ENCODE results near the gene MB.
A peak's percentile ranks its signal among the peaks of the same experiment; 100 is the strongest.

MB gene

DNA sequence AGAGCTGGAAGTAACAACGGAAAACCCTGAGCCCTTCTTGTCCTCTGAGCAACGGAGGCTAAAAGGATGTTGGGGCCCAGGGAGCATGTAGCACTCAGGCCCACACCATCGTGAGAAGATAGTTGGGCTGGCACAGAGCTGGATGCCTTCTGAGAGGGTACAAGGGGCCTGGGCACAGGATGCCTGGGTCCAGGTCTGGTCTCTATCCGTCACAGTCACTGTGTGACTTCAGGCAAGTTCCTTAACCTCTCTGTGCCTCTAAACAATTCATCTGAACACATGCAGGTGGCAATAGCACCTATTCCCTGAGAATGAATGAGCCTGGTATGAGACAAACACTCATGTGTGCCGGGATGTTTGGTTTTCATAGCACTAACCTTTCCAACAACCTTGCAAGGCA is 29.2 kb downstream of the MB start:
- no peaks in the 10 kb centered on the region; the same call in none of the 2 replicates for H3K27me3 ChIP-seq (replicated peaks; ENCODE audit: control insufficient read depth, insufficient read depth, low read length)
- TF ChIP-seq, protein P1, sequence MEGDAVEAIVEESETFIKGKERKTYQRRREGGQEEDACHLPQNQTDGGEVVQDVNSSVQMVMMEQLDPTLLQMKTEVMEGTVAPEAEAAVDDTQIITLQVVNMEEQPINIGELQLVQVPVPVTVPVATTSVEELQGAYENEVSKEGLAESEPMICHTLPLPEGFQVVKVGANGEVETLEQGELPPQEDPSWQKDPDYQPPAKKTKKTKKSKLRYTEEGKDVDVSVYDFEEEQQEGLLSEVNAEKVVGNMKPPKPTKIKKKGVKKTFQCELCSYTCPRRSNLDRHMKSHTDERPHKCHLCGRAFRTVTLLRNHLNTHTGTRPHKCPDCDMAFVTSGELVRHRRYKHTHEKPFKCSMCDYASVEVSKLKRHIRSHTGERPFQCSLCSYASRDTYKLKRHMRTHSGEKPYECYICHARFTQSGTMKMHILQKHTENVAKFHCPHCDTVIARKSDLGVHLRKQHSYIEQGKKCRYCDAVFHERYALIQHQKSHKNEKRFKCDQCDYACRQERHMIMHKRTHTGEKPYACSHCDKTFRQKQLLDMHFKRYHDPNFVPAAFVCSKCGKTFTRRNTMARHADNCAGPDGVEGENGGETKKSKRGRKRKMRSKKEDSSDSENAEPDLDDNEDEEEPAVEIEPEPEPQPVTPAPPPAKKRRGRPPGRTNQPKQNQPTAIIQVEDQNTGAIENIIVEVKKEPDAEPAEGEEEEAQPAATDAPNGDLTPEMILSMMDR (IDR thresholded peaks at IDR 0.05; ENCODE audit: insufficient read depth, low read length, poor library complexity, severe bottlenecking), result no peak
- no peak overlapping the region for H3K4me3 ChIP-seq (replicated peaks; ENCODE audit: low read depth, low read length)
- no peaks in the 10 kb centered on the region for H3K36me3 ChIP-seq (ENCODE audit: control insufficient read depth, insufficient read depth, low read length)
- no peak for DNase-seq (ENCODE audit: extremely low read depth, insufficient read length)

DNA sequence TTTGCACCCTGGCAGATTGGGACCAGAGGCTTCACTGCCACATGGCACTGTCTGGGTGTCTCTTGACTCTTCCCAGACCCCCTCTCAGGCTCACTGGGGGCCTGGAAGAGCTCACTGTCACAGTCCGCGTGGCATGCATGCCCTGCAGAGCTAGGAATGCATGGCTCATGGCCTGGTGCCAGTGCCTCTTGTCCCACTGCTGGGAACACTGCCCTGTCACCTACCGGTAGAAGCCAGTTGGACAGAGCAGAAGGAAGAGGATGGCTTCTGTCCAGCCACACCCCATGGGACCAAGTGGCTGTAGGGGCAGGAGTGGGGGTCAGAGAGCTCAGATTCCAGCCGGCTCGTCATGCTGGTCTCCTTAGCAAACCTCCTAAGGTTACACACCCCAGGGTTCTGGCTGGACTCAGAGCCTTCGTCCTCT is 29.7 kb downstream of the MB start:
- no peak overlapping the region for H3K4me3 ChIP-seq (replicated peaks; ENCODE audit: low read depth, low read length)
- H3K27me3 ChIP-seq (replicated peaks; ENCODE audit: control insufficient read depth, insufficient read depth, low read length), result no peaks in the 10 kb centered on the region; the same call in none of the 2 replicates
- H3K36me3 ChIP-seq (ENCODE audit: control insufficient read depth, insufficient read depth, low read length), result no peaks in the 10 kb centered on the region
- TF ChIP-seq, protein P1 (IDR thresholded peaks at IDR 0.05; ENCODE audit: insufficient read depth, low read length, poor library complexity, severe bottlenecking), result no peak
- no peak for DNase-seq (ENCODE audit: extremely low read depth, insufficient read length)

DNA sequence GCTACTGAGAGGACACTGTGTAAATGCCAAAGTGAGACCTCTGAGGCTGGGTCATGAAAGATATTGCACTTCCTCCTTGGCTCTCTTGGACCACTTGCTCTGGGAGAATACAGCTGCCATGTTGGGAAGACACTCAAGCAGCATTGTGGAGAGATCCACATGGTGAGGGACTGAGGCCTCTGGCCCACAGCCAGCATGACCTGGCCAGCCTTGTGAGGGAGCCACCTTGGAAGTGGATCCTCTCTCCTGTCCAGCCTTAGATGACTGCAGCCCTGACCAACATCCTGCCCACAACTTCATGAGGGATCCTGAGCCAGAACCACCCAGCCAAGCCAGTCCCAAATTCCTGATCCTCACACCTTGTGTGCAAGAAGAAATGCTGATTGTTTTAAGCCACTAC is 30.4 kb downstream of the MB start:
- Histone ChIP-seq H3K4me3 (replicated peaks; ENCODE audit: low read depth, low read length) (no peak overlapping the region), H3K36me3 (ENCODE audit: control insufficient read depth, insufficient read depth, low read length) (no peaks in the 10 kb centered on the region), H3K27me3 (replicated peaks; ENCODE audit: control insufficient read depth, insufficient read depth, low read length) (no peaks in the 10 kb centered on the region; the same call in none of the 2 replicates)
- DNase-seq (ENCODE audit: extremely low read depth, insufficient read length), result no peak
- TF ChIP-seq, protein P1 (IDR thresholded peaks at IDR 0.05; ENCODE audit: insufficient read depth, low read length, poor library complexity, severe bottlenecking), result no peak

DNA sequence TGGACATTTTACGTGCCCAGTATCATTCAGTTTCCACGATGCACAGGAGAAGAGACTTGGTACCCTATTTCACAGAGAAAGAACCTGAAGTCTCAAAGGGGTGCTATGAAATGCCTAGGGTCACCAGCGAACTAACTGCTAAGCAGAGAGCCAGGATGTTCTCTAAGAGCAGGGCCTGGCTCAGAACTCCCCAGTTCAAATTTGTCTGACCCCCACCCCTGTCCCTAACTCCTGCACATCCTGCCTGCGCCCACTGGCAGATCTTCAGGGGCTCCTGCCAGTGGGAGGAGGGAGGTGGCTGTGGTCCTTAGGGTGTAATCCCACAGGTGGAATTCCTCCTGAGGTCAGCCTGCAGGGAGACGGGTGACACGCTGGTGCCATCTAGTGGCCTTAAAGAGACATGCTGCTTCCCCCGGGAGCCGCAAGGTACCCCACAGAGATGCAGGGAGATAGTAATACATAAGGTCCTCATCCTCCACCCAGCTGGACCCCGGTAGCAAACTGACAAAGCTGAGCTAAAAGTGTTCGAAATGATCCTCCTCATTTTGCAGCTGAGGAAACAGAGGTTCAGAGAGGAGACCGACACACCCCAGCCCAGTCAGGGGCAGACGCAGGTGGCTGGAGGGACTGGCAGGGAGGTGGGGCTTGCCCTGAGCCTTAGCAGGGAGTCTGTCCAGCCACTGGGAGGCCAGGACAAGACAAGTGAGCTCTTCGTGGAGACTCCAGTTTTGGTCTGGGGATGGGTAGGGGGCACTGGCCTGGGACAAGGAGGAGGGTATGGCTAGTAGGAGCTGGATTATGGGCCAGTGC is 34.1 kb downstream of the MB start:
- peak; percentile 32 for DNase-seq (ENCODE audit: extremely low read depth, insufficient read length)
- TF ChIP-seq, protein P1 (IDR thresholded peaks at IDR 0.05; ENCODE audit: insufficient read depth, low read length, poor library complexity, severe bottlenecking), result peak; percentile 91
- H3K4me3 ChIP-seq (replicated peaks; ENCODE audit: low read depth, low read length), result no peak overlapping the region
- no peaks in the 10 kb centered on the region; the same call in none of the 2 replicates for H3K27me3 ChIP-seq (replicated peaks; ENCODE audit: control insufficient read depth, insufficient read depth, low read length)
- H3K36me3 ChIP-seq (ENCODE audit: control insufficient read depth, insufficient read depth, low read length), result no peaks in the 10 kb centered on the region

DNA sequence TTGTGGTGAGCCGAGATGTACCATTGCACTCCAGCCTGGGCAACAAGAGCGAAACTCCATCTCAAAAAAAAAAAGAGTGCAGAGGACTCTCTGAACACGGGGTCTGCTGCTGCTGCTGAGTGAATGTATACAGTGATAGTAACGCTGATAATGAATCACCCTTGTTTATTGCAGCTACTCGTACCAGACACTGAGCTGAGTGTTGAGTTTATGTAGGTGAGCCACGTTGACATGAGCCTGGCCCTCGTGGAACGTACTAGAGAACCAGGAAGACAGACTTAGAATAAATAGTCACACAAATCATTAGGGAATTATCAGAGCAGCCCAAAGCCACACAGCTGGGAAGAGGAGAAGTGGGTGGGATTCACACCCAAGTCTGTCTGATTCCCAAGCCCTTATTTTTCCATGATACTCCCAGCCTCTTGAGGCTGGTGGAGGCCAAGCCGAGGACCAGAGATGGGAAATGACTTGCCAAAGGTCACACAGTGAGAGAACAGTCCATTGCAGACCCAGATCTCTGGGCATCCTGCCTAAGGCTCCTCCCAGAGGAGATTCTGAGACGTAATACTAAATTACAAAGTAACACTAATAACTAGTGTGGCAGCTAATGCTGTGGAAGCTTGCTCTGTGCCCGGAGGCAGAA is 34.8 kb downstream of the MB start:
- TF ChIP-seq, protein P1 (IDR thresholded peaks at IDR 0.05; ENCODE audit: insufficient read depth, low read length, poor library complexity, severe bottlenecking), result no peak
- H3K27me3 ChIP-seq (replicated peaks; ENCODE audit: control insufficient read depth, insufficient read depth, low read length), result no peaks in the 10 kb centered on the region
- no peaks in the 10 kb centered on the region for H3K36me3 ChIP-seq (ENCODE audit: control insufficient read depth, insufficient read depth, low read length)
- no peak overlapping the region for H3K4me3 ChIP-seq (replicated peaks; ENCODE audit: low read depth, low read length)
- DNase-seq (ENCODE audit: extremely low read depth, insufficient read length), result no peak
